Stomach smooth muscle (tissue), 2 donors: ENCODE data around the gene CHERP.

Source experiments
- H3K27ac ChIP-seq: one replicate; pipeline ENCODE4 v1.7.0; 2013; ENCODE audit warnings: mild to moderate bottlenecking, low read length, inconsistent platforms
- H3K27me3 ChIP-seq, 2 donors: one replicate each; pipeline ENCODE4 v1.7.0; 2013; ENCODE audit warnings: low read length in 2 of 2; ENCODE audit not compliant: insufficient read depth in 2 of 2, control insufficient read depth in 1 of 2
- H3K36me3 ChIP-seq, 2 donors: one replicate each; pipeline ENCODE4 v1.7.0; 2013; ENCODE audit warnings: low read length in 2 of 2; ENCODE audit not compliant: control insufficient read depth in 2 of 2, insufficient read depth in 2 of 2
- H3K4me1 ChIP-seq: one replicate; pipeline ENCODE4 v1.7.0; 2013; ENCODE audit warnings: low read length; ENCODE audit not compliant: control insufficient read depth, insufficient read depth
- H3K4me3 ChIP-seq, 2 donors: one replicate each; pipeline ENCODE4 v1.7.0; 2013; ENCODE audit warnings: low read length in 2 of 2
- H3K9ac ChIP-seq, 2 donors: one replicate each; pipeline ENCODE4 v1.7.0; 2013; ENCODE audit warnings: low read length in 2 of 2, mild to moderate bottlenecking in 1 of 2
- H3K9me3 ChIP-seq, 2 donors: one replicate each; pipeline ENCODE4 v1.7.0; 2013; ENCODE audit warnings: low read length in 2 of 2; ENCODE audit not compliant: control insufficient read depth in 2 of 2
- donor health status: healthy.
- donor health status: Pancreatic carcinoma.

The CHERP gene, protein sequence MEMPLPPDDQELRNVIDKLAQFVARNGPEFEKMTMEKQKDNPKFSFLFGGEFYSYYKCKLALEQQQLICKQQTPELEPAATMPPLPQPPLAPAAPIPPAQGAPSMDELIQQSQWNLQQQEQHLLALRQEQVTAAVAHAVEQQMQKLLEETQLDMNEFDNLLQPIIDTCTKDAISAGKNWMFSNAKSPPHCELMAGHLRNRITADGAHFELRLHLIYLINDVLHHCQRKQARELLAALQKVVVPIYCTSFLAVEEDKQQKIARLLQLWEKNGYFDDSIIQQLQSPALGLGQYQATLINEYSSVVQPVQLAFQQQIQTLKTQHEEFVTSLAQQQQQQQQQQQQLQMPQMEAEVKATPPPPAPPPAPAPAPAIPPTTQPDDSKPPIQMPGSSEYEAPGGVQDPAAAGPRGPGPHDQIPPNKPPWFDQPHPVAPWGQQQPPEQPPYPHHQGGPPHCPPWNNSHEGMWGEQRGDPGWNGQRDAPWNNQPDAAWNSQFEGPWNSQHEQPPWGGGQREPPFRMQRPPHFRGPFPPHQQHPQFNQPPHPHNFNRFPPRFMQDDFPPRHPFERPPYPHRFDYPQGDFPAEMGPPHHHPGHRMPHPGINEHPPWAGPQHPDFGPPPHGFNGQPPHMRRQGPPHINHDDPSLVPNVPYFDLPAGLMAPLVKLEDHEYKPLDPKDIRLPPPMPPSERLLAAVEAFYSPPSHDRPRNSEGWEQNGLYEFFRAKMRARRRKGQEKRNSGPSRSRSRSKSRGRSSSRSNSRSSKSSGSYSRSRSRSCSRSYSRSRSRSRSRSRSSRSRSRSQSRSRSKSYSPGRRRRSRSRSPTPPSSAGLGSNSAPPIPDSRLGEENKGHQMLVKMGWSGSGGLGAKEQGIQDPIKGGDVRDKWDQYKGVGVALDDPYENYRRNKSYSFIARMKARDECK

DNA sequence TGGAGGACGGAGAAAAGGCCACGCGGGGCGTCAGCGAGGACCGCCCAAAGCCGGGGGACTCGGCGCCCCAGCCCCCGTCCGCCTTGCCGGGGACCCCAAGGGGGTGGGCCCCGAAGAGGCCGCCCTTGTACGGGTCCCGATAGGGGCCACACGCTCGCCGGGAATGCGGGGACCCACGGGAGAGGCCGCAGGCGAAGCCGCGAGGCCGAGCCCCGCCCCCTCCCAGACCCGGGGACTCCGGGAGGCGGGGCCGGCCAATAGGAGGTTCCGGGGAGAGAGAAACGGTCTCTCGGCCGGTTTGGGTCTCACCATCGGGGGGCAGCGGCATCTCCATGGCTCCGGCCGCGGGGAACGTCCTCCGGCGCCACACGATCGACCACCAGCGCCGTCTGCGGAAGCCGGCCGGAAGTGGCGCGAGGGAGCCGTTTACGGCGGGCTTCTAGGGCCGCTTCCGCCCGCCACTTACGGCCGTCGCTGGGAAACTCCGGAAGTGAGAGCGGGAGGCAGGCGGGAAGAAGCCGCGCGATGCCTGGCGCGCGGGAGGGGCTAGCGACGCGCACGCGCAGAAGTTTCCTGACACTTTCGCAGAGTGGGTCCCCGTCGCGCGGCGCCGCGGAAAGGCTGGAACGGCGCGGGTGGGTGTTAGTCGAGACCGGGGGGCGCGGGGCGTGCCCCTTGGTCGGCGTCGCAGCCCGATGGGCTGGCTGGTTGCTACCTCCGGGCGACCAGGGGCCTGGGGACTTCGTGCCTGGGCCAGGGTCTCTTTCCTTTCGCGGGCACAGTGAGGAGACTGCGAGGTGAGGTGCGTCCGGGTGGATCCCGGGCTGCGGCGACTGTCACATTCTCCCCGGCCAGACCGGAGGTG lies at the start of gene CHERP:
CHERP (minus strand) TSS at position 393 of the 865 bp plus-strand sequence; CDS start at position 334, 59 bp downstream.
- peak within 1 kb of the TSS; percentile 64 for H3K27ac ChIP-seq
- H3K27me3 ChIP-seq = no peaks in the 10 kb centered on the region
- peak within 1 kb of the TSS; percentile 91 to 93 for H3K4me3 ChIP-seq
- peak within 1 kb of the TSS; percentile 81 to 95 for H3K9ac ChIP-seq
- peaks cover 10% of the 10 kb centered on the region in 2 donors for H3K36me3 ChIP-seq
- peaks cover 24% of the 10 kb centered on the region for H3K4me1 ChIP-seq
- H3K9me3 ChIP-seq = no peaks in the 10 kb centered on the region

DNA sequence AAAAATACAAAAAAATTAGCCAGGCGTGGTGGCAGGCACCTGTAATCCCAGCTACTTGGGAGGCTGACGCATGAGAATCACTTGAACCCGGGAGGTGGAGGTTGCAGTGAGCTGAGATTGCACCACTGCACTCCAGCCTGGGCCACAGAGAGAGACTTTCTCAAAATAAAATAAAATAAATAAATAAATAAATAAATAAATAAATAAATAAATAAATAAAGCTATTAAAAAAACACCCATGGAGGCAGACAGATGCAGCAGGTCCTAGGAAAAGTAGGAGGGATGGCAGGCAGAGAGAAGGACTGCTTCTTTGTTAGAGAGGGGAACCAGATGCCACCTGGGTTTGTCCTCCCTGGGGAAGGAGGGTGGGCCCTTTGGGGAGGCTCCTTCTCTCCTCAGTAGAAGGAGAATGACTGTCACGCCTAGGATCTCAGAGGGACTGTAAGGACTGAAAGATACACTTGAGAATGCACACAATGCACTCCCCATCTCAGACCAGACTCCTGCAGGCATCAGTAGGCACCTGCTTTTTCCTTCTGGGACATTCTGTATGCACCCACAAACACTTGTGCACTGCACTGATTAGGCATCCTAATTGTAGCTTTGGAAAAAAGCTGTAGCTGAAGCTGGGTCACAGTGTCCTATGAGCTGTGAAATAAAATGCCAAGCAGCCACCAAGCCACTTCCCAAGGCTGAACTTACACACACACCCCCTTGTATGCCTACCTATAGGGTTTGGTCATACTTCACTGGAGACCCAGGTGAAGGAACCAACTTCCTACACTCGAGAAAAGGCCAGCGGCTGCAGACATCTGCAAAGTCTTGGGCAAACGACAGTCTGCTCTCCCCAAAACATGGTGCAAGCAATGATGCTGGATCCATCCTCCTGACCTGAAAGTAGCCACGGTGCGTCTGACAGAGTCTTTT lies 48.9 kb upstream of the CHERP start:
- no peaks in the 10 kb centered on the region for H3K9me3 ChIP-seq
- no peaks in the 10 kb centered on the region for H3K36me3 ChIP-seq
- no peaks in the 10 kb centered on the region for H3K27me3 ChIP-seq
- H3K4me3 ChIP-seq = no peak overlapping the region
- peaks cover 45% of the 10 kb centered on the region for H3K4me1 ChIP-seq
- no peak overlapping the region for H3K27ac ChIP-seq
- H3K9ac ChIP-seq = no peak overlapping the region

DNA sequence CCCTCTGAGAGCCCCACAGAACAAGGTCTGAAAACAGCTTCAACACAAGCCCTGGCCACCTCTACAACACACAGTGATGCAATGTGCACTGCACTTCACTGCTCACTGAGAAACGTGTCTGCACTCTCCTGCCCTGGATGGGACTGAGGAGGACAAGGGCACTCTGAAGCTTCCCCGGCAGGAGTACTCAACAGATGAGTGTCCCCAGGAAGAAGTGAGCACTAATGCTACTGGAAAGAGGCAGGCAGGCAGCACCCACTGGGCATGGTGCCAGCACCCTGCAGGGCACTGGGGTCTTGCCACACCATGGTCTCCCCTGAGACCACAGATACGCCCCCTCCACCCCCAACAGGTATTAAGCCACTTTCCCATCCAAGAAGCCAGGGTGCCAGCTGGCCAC lies 47.7 kb upstream of the CHERP start:
- Histone ChIP-seq H3K4me1 (peaks cover 49% of the 10 kb centered on the region), H3K4me3 (no peak overlapping the region), H3K27ac (no peak overlapping the region), H3K27me3 (no peaks in the 10 kb centered on the region), H3K9me3 (no peaks in the 10 kb centered on the region), H3K36me3 (no peaks in the 10 kb centered on the region), H3K9ac (peak overlapping the region in 1 of 2 donors; percentile 5)

DNA sequence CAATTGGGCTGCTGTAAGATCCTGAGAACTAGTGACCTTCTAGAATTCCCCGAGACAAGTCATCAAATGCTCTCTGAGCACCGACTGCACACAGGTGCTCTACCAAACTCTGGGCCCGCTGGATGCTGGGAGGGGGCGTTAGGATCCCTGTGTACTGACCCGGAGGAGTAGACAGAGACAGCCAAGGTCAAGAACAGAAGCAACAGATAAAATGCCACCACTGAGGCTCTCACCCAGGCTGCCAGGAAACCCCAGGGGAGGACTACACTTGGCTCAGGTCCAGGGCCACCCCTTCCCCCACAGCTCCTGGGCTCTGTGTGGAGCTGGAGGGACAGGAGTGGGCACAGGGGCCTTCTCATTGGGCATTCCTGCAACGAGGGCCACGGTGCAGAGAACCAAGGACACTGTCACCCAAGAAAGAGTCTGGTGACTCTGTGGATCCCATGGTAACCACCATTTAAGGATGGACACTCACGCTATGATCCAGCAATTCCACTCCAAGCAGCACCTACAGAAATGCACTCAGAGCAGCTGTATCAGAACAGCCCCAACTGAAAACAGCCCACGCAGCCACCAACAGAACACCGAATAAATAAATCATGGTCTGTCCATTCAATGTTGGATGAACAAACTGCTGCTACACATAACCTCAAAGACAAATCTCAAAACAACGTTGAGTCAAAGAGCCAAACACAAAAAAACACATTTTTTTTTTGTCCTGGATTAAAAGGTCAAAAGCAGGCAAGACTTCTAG lies 46.8 kb upstream of the CHERP start:
- Histone ChIP-seq H3K27me3 (no peaks in the 10 kb centered on the region), H3K4me3 (no peak overlapping the region), H3K4me1 (peaks cover 55% of the 10 kb centered on the region), H3K9ac (no peak overlapping the region), H3K36me3 (no peaks in the 10 kb centered on the region), H3K9me3 (no peaks in the 10 kb centered on the region), H3K27ac (no peak overlapping the region)

DNA sequence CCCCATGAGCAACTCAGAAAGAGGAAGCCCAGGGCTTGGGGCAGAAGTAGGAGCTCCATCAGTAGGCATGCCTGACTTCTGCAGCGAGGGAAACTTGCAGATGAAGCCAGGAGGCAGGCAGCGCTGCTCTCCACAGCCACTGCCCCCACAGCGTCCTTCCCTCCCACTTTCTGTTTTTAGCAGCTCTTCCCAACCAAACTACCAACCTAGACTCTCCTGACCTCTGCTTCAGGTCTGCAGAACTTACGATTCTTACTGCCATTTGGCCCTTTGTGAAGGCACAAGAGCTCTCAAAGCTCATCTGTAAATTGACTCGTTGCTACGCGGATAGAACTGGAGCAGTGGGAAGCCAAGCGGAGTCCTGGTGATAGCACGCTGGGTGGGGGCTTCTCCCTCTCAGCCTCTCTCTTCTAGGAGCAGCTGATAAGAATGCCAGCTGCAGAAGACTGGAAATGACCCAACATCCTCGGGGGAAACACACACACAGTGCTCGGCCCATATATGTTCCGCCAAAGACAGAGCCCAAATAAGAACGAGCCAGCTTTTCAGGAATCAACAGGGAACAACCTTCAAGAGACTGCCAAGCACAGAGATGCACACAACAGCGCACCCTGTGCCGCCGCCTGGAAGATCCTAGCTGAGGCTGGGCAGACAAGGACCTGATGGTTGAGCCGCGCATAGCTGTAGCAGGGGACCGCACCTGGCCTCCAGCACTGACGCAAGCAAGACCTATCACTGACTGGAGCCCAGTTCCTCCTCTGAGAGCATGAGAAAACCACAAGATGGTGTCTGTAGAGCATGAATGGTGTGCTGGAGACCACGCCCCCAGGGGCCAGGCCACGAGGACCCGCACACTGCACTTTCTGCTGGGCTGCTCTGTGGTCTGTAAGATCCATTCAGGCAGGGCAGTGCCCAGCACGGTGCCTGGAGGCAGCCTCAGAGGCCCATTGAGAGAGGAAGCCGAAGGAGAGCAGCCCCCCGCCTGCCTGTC lies 45.9 kb upstream of the CHERP start:
- no peaks in the 10 kb centered on the region for H3K9me3 ChIP-seq
- H3K36me3 ChIP-seq = no peaks in the 10 kb centered on the region
- peak overlapping the region; percentile 32 to 71 for H3K4me3 ChIP-seq
- peaks cover 63% of the 10 kb centered on the region for H3K4me1 ChIP-seq
- peak overlapping the region; percentile 58 for H3K27ac ChIP-seq
- H3K27me3 ChIP-seq = no peaks in the 10 kb centered on the region
- peak overlapping the region; percentile 19 to 55 for H3K9ac ChIP-seq

DNA sequence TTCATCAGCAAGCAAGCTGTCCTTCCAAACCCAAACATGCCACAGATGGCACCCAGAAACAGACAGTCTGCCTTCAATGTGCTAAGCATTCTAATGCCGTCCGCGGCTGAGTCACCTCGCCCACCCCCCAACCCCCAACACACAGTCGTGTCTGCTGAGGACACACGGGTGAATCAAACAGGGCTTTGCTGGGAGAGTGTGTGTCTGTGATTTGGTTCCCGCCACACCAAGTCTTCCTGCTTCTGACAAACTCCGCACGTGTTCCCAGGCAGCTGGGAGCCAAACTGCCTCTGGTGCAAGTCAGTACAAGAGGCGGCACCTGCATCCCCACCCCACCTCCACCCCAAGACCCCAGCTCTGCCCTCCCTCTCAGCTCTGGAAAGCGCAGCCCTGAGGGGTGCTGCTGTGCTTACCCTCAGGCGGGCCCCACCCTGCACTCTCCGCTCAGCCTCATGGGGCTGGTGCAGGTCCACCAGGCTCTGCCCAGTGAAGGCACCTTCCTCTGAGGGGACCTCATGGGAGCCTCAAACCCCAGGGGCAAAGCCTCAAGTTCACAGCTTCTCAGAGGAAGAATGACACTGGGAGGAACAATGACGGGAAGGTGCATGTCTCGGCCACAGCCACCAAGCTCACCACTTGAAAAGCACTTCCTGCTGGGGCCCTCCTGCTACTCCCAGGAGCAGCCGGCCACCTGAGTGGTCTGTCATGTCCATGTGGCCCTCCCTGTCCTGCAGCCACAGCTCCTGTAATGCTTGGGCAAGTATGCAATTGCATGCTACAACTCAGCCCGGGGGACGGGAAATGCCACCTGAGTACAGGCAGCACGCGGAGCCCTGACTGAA lies 45.0 kb upstream of the CHERP start:
- H3K4me3 ChIP-seq = peak overlapping the region; percentile 32 to 71

DNA sequence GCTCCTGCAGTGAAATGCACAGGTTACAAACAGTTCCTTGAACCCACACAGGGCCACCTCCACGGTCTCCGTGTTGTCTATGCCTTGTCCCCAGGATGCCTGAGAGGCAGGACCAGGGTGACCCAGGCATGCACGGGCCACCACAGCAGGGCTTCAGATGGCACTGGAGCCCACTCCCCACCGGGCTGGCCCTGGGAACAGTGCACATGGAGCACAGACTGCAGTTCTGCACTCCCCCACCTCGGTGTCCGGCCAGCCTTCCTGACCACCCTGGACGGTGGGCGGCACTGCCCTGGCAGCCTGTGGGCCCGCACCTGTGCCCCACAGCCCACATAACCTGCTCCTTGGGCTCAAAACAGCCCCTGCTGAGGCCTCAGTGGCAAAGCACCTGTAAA lies 44.2 kb upstream of the CHERP start:
- H3K27ac ChIP-seq = no peak overlapping the region
- no peak overlapping the region for H3K9ac ChIP-seq
- no peaks in the 10 kb centered on the region for H3K36me3 ChIP-seq

More for the DNA sequence above, 45.0 kb upstream of the CHERP start:
- H3K9me3 ChIP-seq = no peaks in the 10 kb centered on the region
- H3K27ac ChIP-seq = no peak overlapping the region
- H3K27me3 ChIP-seq = no peaks in the 10 kb centered on the region
- peaks cover 70% of the 10 kb centered on the region for H3K4me1 ChIP-seq
- no peak overlapping the region for H3K9ac ChIP-seq
- H3K36me3 ChIP-seq = no peaks in the 10 kb centered on the region

DNA sequence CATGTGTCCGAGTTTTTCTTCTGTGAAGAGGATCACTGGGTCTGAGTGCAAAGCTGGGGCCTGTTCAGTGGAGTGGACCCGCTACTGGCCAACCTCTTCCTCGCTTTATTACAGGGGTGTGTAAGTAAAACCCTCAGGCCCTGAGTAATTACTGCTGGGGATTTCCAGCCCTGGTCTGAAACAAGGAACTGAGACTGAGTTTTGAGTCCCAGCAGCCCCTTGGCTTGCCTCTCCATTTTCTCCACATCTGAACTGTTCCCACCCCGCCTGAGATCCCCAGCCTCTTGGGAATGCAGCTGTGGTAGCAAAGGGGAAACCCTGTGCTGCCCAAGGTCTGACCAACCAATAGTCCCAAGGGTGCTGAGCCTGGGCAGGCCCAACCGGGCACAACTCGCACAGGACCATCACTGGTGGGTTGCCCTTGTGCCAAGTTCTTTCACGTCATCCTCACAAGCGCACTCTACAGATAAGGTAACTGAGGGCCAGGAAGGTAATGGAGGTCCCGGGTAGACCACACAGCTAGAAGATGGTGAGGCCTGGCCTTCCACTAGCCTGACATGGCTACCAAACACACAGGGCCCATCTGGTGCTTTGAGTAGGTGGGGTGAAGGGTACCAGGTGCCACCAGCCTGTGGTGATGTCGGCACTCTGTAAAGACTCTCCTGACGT lies 43.7 kb upstream of the CHERP start:
- Histone ChIP-seq H3K36me3 (no peaks in the 10 kb centered on the region), H3K9me3 (no peaks in the 10 kb centered on the region), H3K9ac (no peak overlapping the region), H3K4me1 (peaks cover 69% of the 10 kb centered on the region), H3K27ac (no peak overlapping the region), H3K27me3 (no peaks in the 10 kb centered on the region), H3K4me3 (no peak overlapping the region)

More for the DNA sequence above, 44.2 kb upstream of the CHERP start:
- no peaks in the 10 kb centered on the region for H3K27me3 ChIP-seq
- no peaks in the 10 kb centered on the region for H3K9me3 ChIP-seq
- no peak overlapping the region for H3K4me3 ChIP-seq
- H3K4me1 ChIP-seq = peaks cover 70% of the 10 kb centered on the region
